ENCODE results near the gene MBD3L5. TPM values are rescaled to one million over a fixed set of nuclear protein-coding genes. Genes with fewer than 3 reads are reported as not detected.
"Not testable (repeated sequence)": the region's sequence is repeated elsewhere in the genome, so short reads cannot be mapped to it uniquely, and the experiment has no call there.

MBD3L5 gene
- total RNA-seq, 1 donor from 2014 or later: not detected

GRCh38 chr19:7049021-7049420 is 18.6 kb downstream of the MBD3L5 start, which contains the start of gene MBD3L2:
Gene MBD3L2 (plus strand): TSS chr19:7049321. CDS start chr19:7049374, 53 bp downstream.
- DNase-seq; intact Hi-C loops (cut with DNase I); H3K36me3 ChIP-seq: not testable (repeated sequence)

GRCh38 chr19:7051421-7051820 is 21.0 kb downstream of the MBD3L5 start:
- H3K27me3 ChIP-seq; H3K27ac ChIP-seq; DNase-seq; H3K4me1 ChIP-seq; H3K36me3 ChIP-seq; H3K4me3 ChIP-seq; H3K9me3 ChIP-seq; ATAC-seq; intact Hi-C loops (cut with DNase I): not testable (repeated sequence)

More at GRCh38 chr19:7049021-7049420, 18.6 kb downstream of the MBD3L5 start, which contains the start of gene MBD3L2:
- not testable (repeated sequence) for H3K9me3 ChIP-seq, ATAC-seq, H3K27me3 ChIP-seq, H3K27ac ChIP-seq, H3K4me1 ChIP-seq, H3K4me3 ChIP-seq

- H3K4me1 ChIP-seq; ATAC-seq; H3K27ac ChIP-seq; intact Hi-C loops (cut with DNase I); H3K36me3 ChIP-seq; H3K27me3 ChIP-seq; H3K4me3 ChIP-seq; DNase-seq; H3K9me3 ChIP-seq: not testable (repeated sequence)
Measured at GRCh38 chr19:7052896-7053295, 22.5 kb downstream of the MBD3L5 start.

- ATAC-seq; H3K27me3 ChIP-seq; intact Hi-C loops (cut with DNase I); DNase-seq; H3K9me3 ChIP-seq; H3K4me3 ChIP-seq; H3K4me1 ChIP-seq; H3K36me3 ChIP-seq; H3K27ac ChIP-seq: not testable (repeated sequence)
Measured at GRCh38 chr19:7054635-7055368, 24.4 kb downstream of the MBD3L5 start.

- H3K4me1 ChIP-seq; H3K9me3 ChIP-seq; H3K36me3 ChIP-seq; DNase-seq; H3K4me3 ChIP-seq; intact Hi-C loops (cut with DNase I); H3K27me3 ChIP-seq; ATAC-seq; H3K27ac ChIP-seq: not testable (repeated sequence)
Measured at GRCh38 chr19:7055679-7056078, 25.3 kb downstream of the MBD3L5 start.

GRCh38 chr19:7056371-7056770 is 26.0 kb downstream of the MBD3L5 start:
- H3K9me3 ChIP-seq; H3K27ac ChIP-seq; H3K4me3 ChIP-seq; DNase-seq; ATAC-seq; H3K36me3 ChIP-seq; H3K4me1 ChIP-seq; intact Hi-C loops (cut with DNase I); H3K27me3 ChIP-seq: not testable (repeated sequence)

- H3K4me3 ChIP-seq; H3K9me3 ChIP-seq; DNase-seq; intact Hi-C loops (cut with DNase I); H3K36me3 ChIP-seq; H3K27ac ChIP-seq; H3K4me1 ChIP-seq; H3K27me3 ChIP-seq; ATAC-seq: not testable (repeated sequence)
Measured at GRCh38 chr19:7058576-7058975, 28.2 kb downstream of the MBD3L5 start, which contains the start of gene MBD3L3. Gene MBD3L3 (minus strand): TSS chr19:7058676. CDS start chr19:7058605, 71 bp downstream.

- H3K4me3 ChIP-seq; ATAC-seq; intact Hi-C loops (cut with DNase I); H3K36me3 ChIP-seq; H3K9me3 ChIP-seq; H3K4me1 ChIP-seq; H3K27ac ChIP-seq; H3K27me3 ChIP-seq; DNase-seq: not testable (repeated sequence)
Measured at GRCh38 chr19:7059977-7060376, 29.6 kb downstream of the MBD3L5 start.

- intact Hi-C loops (cut with DNase I): no loop called here
- Histone ChIP-seq H3K27me3 (no peaks in the 10 kb centered on the region), H3K36me3 (no peaks in the 10 kb centered on the region), H3K27ac (no peak overlapping the region), H3K4me3 (no peak overlapping the region), H3K4me1 (no peaks in the 10 kb centered on the region), H3K9me3 (no peaks in the 10 kb centered on the region)
- TF ChIP-seq CTCF (IDR thresholded peaks at IDR 0.05): no peak
- DNase-seq (no peak), ATAC-seq (no peak)
Measured at GRCh38 chr19:7063339-7063738, 33.0 kb downstream of the MBD3L5 start.

Data from upper lobe of right lung (tissue), 1 donor.